Effector memory CD4-positive, alpha-beta T cell (primary cell): ENCODE results near the gene TMEM201.
A peak's percentile ranks its signal among the peaks of the same experiment; 100 is the strongest.

ENCODE experiments used
- DNase-seq, 3 donors: peaks; one replicate each; pipeline ENCODE4 v3.0.0-alpha.2; 2020
- H3K27ac ChIP-seq: 2 replicates; pipeline ENCODE4 v1.7.0; 2013; ENCODE audit warnings: mild to moderate bottlenecking, low read length, moderate library complexity; ENCODE audit not compliant: insufficient read depth, poor library complexity, severe bottlenecking
- H3K27me3 ChIP-seq: replicated peaks from 2 replicates; pipeline ENCODE4 v1.7.0; 2013; ENCODE audit warnings: mild to moderate bottlenecking, low read length; ENCODE audit not compliant: insufficient read depth, control insufficient read depth, poor library complexity, severe bottlenecking
- H3K36me3 ChIP-seq: 2 replicates; pipeline ENCODE4 v1.7.0; 2013; ENCODE audit warnings: mild to moderate bottlenecking, low read length, moderate library complexity; ENCODE audit not compliant: control insufficient read depth, insufficient read depth
- H3K4me1 ChIP-seq: 2 replicates; pipeline ENCODE4 v1.7.0; 2013; ENCODE audit warnings: low read length, mild to moderate bottlenecking; ENCODE audit not compliant: control insufficient read depth, insufficient read depth, poor library complexity, severe bottlenecking
- H3K4me3 ChIP-seq: 2 replicates; pipeline ENCODE4 v1.7.0; 2013; ENCODE audit warnings: low read length, low read depth, mild to moderate bottlenecking; ENCODE audit not compliant: insufficient read depth, poor library complexity, severe bottlenecking
- H3K9me3 ChIP-seq: 2 replicates; pipeline ENCODE4 v1.7.0; 2013; ENCODE audit warnings: mild to moderate bottlenecking, low read length, moderate library complexity; ENCODE audit not compliant: control insufficient read depth

TMEM201 gene

GRCh38 chr1:9651565-9652378 is 63.1 kb downstream of the TMEM201 start, which contains the start of gene PIK3CD:
PIK3CD (plus strand) TSS chr1:9651731; CDS start chr1:9710456, 58,725 bp downstream.
- Histone ChIP-seq H3K27ac (peak within 1 kb of the TSS; percentile 80), H3K4me3 (peak within 1 kb of the TSS; percentile 81), H3K4me1 (peaks cover 32% of the 10 kb centered on the region), H3K9me3 (no peaks in the 10 kb centered on the region), H3K27me3 (no peaks in the 10 kb centered on the region), H3K36me3 (no peaks in the 10 kb centered on the region)
- peak in 2 of 3 donors; percentile 19 to 34 for DNase-seq

DNA sequence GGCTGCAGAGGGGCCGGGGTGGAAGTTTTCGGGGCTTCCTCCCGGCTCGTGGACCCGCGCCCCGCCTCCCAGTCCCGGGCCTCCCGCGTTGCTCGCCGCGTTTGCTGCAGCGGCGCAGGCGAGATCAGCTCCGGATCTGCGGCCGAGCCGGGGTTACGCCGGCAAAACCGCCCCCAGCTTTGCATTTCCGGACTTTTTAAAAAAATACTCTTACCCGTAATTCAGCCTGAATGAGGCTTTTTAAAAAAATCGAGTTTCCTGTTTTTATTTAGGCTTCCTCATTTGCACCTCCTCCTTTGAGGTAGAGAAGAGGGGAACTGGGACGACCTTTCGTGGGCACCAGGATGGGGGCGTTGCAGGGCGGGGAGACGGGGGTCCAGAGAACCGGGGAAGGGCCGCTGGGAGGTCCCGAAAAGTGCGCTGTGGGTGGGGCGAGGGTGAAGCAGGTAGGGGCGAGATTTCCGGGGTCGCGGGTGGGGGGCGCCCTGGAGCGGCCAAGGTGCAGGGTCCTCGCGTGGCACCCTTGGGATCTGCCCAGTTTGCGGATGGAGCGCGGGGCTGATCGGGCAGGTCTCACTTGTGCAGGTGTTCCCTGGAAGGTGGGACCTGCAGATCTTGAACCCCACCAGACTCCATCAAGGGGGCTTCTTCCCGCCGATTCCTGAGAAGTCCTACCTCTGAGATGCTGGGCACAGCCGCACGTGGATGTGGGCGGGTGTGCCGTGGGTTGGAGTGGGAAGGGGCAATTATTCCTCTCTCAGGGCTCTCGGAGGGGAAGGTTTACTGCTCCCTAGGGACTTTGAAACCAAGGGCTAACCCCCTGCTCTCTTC is 63.9 kb downstream of the TMEM201 start:
- H3K27ac ChIP-seq: peak overlapping the region; percentile 80
- peak overlapping the region; percentile 81 for H3K4me3 ChIP-seq
- no peaks in the 10 kb centered on the region for H3K27me3 ChIP-seq
- H3K4me1 ChIP-seq: peaks cover 39% of the 10 kb centered on the region
- H3K9me3 ChIP-seq: no peaks in the 10 kb centered on the region
- no peaks in the 10 kb centered on the region for H3K36me3 ChIP-seq
- peak; percentile 63 to 72 (median 68) for DNase-seq

DNA sequence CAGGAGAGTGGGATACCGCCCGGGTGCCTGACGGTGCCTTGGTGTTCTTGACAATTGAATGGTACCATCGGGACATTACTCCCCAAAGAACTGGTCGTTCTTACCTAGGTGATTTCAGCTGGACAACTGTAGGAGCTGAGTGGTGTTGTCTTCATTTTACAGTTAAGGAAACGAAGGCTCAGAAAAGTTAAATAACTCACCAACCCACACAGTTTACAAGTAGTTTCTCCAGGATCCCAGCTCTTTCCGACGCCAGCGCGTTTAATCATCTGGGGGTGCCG is 64.4 kb downstream of the TMEM201 start:
- Histone ChIP-seq H3K9me3 (no peaks in the 10 kb centered on the region), H3K27me3 (no peaks in the 10 kb centered on the region), H3K27ac (peak overlapping the region; percentile 80), H3K36me3 (no peaks in the 10 kb centered on the region), H3K4me1 (peaks cover 45% of the 10 kb centered on the region), H3K4me3 (peak overlapping the region; percentile 81)
- no peak for DNase-seq

- DNase-seq: peak in 1 of 3 donors; percentile 6
- Histone ChIP-seq H3K36me3 (no peaks in the 10 kb centered on the region), H3K9me3 (no peaks in the 10 kb centered on the region), H3K4me3 (peak overlapping the region; percentile 81), H3K27ac (peak overlapping the region; percentile 80), H3K27me3 (no peaks in the 10 kb centered on the region), H3K4me1 (peaks cover 47% of the 10 kb centered on the region)
Observed at GRCh38 chr1:9653491-9654050, 64.9 kb downstream of the TMEM201 start.

DNA sequence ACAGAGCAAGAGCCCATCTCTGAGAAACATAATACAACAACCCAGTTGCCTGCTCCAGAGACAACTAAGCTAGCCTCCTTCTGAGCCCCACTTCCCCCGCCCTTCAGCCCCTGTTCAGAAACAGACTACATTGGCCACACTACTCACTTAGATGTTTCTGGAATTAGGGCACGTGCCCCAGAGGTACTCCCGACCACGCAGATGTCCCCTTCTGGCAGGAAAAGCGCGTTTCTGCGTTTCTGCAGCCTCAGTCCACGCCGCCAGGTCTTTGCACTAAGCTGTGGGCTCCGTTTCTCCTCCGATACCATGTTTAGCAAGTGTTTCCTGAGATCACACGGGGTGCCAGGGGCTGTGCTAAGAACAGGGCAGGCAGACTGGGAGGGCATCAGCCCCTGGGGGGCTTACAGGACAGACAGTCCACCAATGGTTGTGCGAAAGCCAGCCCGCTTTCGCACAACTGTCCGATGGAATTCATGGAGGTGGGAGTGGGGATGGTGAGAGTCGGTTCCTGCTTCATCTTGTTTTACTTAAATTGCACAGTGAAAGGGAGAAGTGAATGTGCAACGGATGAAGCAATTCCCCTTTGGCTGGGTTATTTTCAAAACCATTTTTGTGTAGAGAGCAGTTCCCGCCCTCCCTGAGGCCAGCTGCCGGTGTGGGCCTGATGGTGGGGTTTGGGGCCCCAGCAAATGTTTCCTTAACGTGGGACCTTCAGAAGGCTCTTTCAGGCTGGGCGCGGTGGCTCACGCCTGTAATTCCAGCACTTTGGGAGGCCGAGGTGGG is 65.5 kb downstream of the TMEM201 start:
- no peaks in the 10 kb centered on the region for H3K36me3 ChIP-seq
- DNase-seq: no peak
- H3K4me3 ChIP-seq: peak overlapping the region; percentile 81
- no peaks in the 10 kb centered on the region for H3K27me3 ChIP-seq
- H3K9me3 ChIP-seq: no peaks in the 10 kb centered on the region
- H3K4me1 ChIP-seq: peaks cover 51% of the 10 kb centered on the region
- H3K27ac ChIP-seq: peak overlapping the region; percentile 80

DNA sequence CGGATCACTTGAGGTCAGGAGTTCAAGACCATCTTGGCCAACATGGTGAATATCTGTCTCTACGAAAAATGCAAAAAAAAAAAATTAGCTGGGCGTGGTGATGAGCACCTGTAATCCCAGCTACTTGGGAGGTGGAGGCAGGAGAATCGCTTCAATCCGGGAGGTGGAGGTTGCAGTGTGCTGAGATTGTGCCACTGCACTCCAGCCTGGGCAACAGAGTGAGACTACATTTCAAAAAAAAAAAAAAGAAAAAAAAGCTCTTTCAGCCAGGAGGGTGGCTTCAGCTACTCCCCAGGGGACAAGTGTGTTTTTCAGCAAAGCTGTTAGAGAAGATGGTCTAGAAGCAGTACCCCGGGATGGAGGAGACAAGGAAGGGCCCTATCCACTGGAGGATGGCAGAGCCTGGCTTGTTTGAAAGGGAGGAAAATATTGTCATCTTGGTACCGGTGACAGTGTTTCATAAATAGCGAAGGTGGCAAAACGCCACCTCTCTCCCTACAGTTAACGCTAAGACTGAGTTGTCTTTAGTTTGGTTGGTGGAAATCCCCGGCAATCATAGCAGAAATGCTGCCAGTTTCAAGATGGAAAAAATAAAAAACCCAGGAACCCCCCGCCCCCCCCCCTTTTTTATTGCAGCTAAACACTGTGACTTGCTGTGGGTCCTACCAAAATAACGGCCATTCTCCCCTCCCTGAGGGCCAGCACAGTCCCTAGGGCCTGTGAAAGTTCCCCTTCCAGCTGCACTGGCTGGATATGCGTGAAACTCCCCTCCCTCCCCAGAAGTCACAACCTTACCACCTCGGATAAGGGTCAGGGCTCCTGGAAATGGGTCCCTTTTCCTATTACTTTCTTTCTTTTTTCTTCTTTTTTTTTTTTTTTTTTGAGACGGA is 66.4 kb downstream of the TMEM201 start:
- Histone ChIP-seq H3K4me3 (peak overlapping the region; percentile 81), H3K9me3 (no peaks in the 10 kb centered on the region), H3K27me3 (no peaks in the 10 kb centered on the region), H3K36me3 (peaks cover 2% of the 10 kb centered on the region), H3K4me1 (peaks cover 48% of the 10 kb centered on the region), H3K27ac (peak overlapping the region; percentile 80)
- DNase-seq: peak in 2 of 3 donors; percentile 8 to 52

DNA sequence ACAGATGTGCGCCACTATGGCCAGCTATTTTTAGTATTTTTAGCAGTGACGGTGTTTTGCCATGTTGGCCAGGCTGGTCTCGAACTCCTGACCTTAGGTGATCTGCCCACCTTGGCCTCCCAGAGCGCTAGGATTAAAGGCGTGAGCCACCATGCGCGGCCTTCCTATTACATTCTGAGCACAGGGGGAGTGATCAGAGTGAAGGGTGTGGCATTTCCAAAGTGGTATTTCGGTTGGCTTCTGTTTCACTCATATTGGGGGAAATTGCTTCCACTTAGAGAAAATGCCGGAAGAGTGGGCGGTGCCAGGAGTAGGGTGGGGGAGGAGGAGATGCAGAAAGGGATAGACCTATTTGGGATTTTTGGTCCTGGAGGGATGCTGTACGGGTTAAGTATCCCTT is 67.1 kb downstream of the TMEM201 start:
- H3K4me1 ChIP-seq: peaks cover 47% of the 10 kb centered on the region
- H3K27ac ChIP-seq: peak overlapping the region; percentile 80
- H3K4me3 ChIP-seq: no peak overlapping the region
- peaks cover 9% of the 10 kb centered on the region for H3K36me3 ChIP-seq
- no peak for DNase-seq
- no peaks in the 10 kb centered on the region for H3K27me3 ChIP-seq
- H3K9me3 ChIP-seq: no peaks in the 10 kb centered on the region

DNA sequence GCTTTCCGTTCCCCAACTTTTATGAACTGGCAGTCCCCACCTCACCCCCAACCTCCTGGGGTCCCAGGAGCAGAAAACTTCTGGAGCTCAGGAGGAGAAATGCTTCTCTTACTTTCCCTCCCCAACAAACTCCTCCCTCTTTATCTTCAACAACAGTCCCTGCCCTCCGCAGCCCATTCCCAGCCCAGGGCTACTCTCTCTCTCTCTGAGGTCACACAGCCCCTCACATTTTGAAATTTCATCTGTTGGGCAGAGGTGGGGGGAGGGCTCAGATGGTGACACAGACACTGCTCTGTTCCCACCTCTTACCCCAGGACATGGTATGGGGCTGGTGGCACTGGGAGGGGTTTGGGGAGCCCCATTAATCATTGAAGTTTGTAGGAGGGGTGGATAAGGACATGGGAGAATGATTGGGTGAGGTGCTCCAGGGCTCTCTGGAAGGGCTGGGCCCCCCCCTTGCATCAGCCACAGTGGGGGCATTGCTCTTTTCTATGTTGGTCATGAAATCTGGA is 68.9 kb downstream of the TMEM201 start:
- H3K27me3 ChIP-seq: no peaks in the 10 kb centered on the region
- no peaks in the 10 kb centered on the region for H3K9me3 ChIP-seq
- DNase-seq: no peak
- H3K36me3 ChIP-seq: peaks cover 10% of the 10 kb centered on the region
- H3K27ac ChIP-seq: peak overlapping the region; percentile 65
- peaks cover 42% of the 10 kb centered on the region for H3K4me1 ChIP-seq
- H3K4me3 ChIP-seq: no peak overlapping the region

DNA sequence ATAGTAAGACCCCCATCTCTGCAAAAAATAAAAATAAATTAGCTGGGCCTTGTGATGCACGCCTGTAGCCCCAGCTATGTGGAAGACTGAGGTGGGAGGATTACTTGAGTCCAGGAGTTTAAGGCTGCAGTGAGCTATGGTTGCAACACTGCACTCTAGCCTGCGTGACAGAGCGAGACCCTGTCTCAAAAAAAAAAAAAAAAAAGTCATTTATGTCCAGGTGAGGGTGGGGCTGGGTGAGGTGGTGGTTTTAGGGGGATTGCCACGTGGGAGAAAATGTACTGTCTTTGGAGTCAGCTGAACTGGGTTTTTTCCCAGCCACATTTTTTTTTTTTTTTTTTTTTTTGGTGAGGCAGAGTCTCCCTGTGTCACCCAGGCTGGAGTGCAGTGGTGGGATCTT is 69.5 kb downstream of the TMEM201 start:
- H3K36me3 ChIP-seq: peaks cover 14% of the 10 kb centered on the region
- peak overlapping the region; percentile 65 for H3K27ac ChIP-seq
- H3K4me3 ChIP-seq: no peak overlapping the region
- no peaks in the 10 kb centered on the region for H3K27me3 ChIP-seq
- peaks cover 42% of the 10 kb centered on the region for H3K4me1 ChIP-seq
- DNase-seq: peak in 2 of 3 donors; percentile 21 to 33
- H3K9me3 ChIP-seq: no peaks in the 10 kb centered on the region
